Omental fat pad (tissue), 4 donors: ENCODE data around the gene DGKB. TPM values are rescaled to one million over a fixed set of nuclear protein-coding genes. Genes with fewer than 3 reads are reported as not detected.

Source experiments
- ATAC-seq: fragments of 150-250 bp; one replicate; pipeline ENCODE4 v1.9.1; 2016; ENCODE audit warnings: mild to moderate bottlenecking, moderate library complexity; ENCODE audit not compliant: low FRiP score
- DNase-seq: peaks from one replicate; pipeline ENCODE4 v3.0.0-alpha.2; 2019; ENCODE audit warnings: low spot score
- CTCF ChIP-seq, 3 donors: fragments of 450-650 bp; IDR thresholded peaks; one replicate each; pipeline ENCODE4 v1.5.1; 2016 to 2017; ENCODE audit warnings: antibody characterized with exemption in 3 of 3, mild to moderate bottlenecking in 3 of 3, moderate library complexity in 2 of 3
- total RNA-seq, 4 donors: library from RNA; depleted of rRNA; stranded (reverse); fragments of >200 nt; gene quantifications; one replicate each; pipeline ENCODE4 v1.1.0, GENCODE V29; 2016

DGKB gene
- total RNA-seq, 4 donors from 2014 or later, result 0.12 to 2.8 TPM; not detected in 2

GRCh38 chr7:14787551-14787950 lies 115.0 kb downstream of the DGKB start:
- no peak for TF ChIP-seq CTCF (IDR thresholded peaks at IDR 0.05)
- DNase-seq (no peak), ATAC-seq (no peak)

- TF ChIP-seq CTCF (IDR thresholded peaks at IDR 0.05), result no peak
- DNase-seq, result no peak
- no peak for ATAC-seq
Observed at GRCh38 chr7:14786314-14786895, 116.1 kb downstream of the DGKB start.

- ATAC-seq (no peak), DNase-seq (no peak)
- no peak for TF ChIP-seq CTCF (IDR thresholded peaks at IDR 0.05)
Observed at GRCh38 chr7:14777806-14778205, 124.7 kb downstream of the DGKB start.

GRCh38 chr7:14776266-14776665 lies 126.3 kb downstream of the DGKB start:
- TF ChIP-seq CTCF (IDR thresholded peaks at IDR 0.05), result no peak
- no peak for DNase-seq
- no peak for ATAC-seq

GRCh38 chr7:14773729-14774271 lies 128.8 kb downstream of the DGKB start:
- ATAC-seq, result no peak
- no peak for DNase-seq
- TF ChIP-seq CTCF (IDR thresholded peaks at IDR 0.05), result no peak

- TF ChIP-seq CTCF (IDR thresholded peaks at IDR 0.05), result no peak
- no peak for ATAC-seq
- no peak for DNase-seq
Observed at GRCh38 chr7:14770614-14771013, 131.9 kb downstream of the DGKB start.

GRCh38 chr7:14769261-14769660 lies 133.3 kb downstream of the DGKB start:
- no peak for TF ChIP-seq CTCF (IDR thresholded peaks at IDR 0.05)
- ATAC-seq (no peak), DNase-seq (no peak)
